DOHH2 (cell line): Measurements from ENCODE around the gene SNAP29.

Experiments used
- H3F3A ChIP-seq: fragments of 200-600 bp; sonication (generic), shearing (Covaris generic); 2 replicates; pipeline ENCODE4 v1.6.0; 2016; ENCODE audit warnings: antibody characterized with exemption, mild to moderate bottlenecking; ENCODE audit not compliant: control insufficient read depth, insufficient read depth
- H3K27ac ChIP-seq: fragments of 200-600 bp; sonication (generic); 2 replicates; pipeline ENCODE4 v1.5.1; 2014; ENCODE audit warnings: low read depth, mild to moderate bottlenecking, low read length, moderate library complexity
- H3K27me3 ChIP-seq: fragments of 200-600 bp; sonication (generic); 2 replicates; pipeline ENCODE4 v1.6.1; 2014; ENCODE audit warnings: mild to moderate bottlenecking, low read length, mixed read lengths; ENCODE audit not compliant: control insufficient read depth
- H3K36me3 ChIP-seq: fragments of 200-600 bp; sonication (generic); 2 replicates; pipeline ENCODE4 v1.6.1; 2014; ENCODE audit warnings: mild to moderate bottlenecking, low read length, moderate library complexity, mixed read lengths; ENCODE audit not compliant: control insufficient read depth
- H3K4me1 ChIP-seq: fragments of 200-600 bp; sonication (generic); 2 replicates; pipeline ENCODE4 v1.6.1; 2014; ENCODE audit warnings: mild to moderate bottlenecking, low read length, mixed read lengths; ENCODE audit not compliant: control insufficient read depth
- H3K4me2 ChIP-seq: fragments of 200-600 bp; sonication (generic); 2 replicates; pipeline ENCODE4 v1.6.0; 2014; ENCODE audit warnings: mild to moderate bottlenecking, low read length, moderate library complexity
- H3K4me3 ChIP-seq: fragments of 200-600 bp; sonication (generic); 2 replicates; pipeline ENCODE4 v1.5.1; 2014; ENCODE audit warnings: mild to moderate bottlenecking, low read length, mixed read lengths
- H3K79me2 ChIP-seq: fragments of 200-600 bp; sonication (generic); 2 replicates; pipeline ENCODE4 v1.6.1; 2014; ENCODE audit warnings: mild to moderate bottlenecking, low read length, mixed read lengths; ENCODE audit not compliant: control insufficient read depth
- H3K9me2 ChIP-seq: fragments of 200-600 bp; sonication (generic); replicated peaks from 2 replicates; pipeline ENCODE4 v1.6.1; 2014; ENCODE audit warnings: mild to moderate bottlenecking, low read length, mixed read lengths; ENCODE audit not compliant: control insufficient read depth
- H3K9me3 ChIP-seq: fragments of 200-600 bp; sonication (generic); 2 replicates; pipeline ENCODE4 v1.6.1; 2014; ENCODE audit warnings: antibody characterized with exemption, low read length, mixed read lengths; ENCODE audit not compliant: control insufficient read depth, insufficient read depth
- H4K20me1 ChIP-seq: fragments of 200-600 bp; sonication (generic); 2 replicates; pipeline ENCODE4 v1.6.0; 2014; ENCODE audit warnings: low read depth, mild to moderate bottlenecking, antibody characterized with exemption, low read length, moderate library complexity; ENCODE audit not compliant: control insufficient read depth, insufficient read depth
- EZH2phosphoT487 ChIP-seq: fragments of 200-600 bp; sonication (generic); IDR thresholded peaks from 2 replicates; pipeline ENCODE4 v1.6.1; 2017; ENCODE audit warnings: borderline replicate concordance, mild to moderate bottlenecking, antibody characterized with exemption, low read length, moderate library complexity, mixed read lengths
- TF ChIP-seq, protein P1 (sequence below): fragments of 200-600 bp; sonication (generic); IDR thresholded peaks from one replicate; pipeline ENCODE4 v1.5.1; 2014; ENCODE audit warnings: antibody characterized with exemption, mild to moderate bottlenecking, low read depth, low read length; ENCODE audit not compliant: poor library complexity, severe bottlenecking

Gene SNAP29

GRCh38 chr22:20904008-20904979 is 45.5 kb downstream of the SNAP29 start:
- Histone ChIP-seq H3K9me2 (no peaks in the 10 kb centered on the region), H3K36me3 (no peaks in the 10 kb centered on the region), H3K27ac (no peak overlapping the region), H4K20me1 (no peaks in the 10 kb centered on the region), H3K9me3 (no peaks in the 10 kb centered on the region), H3K79me2 (no peaks in the 10 kb centered on the region), H3K27me3 (peaks cover 16% of the 10 kb centered on the region), H3K4me1 (no peaks in the 10 kb centered on the region), H3K4me2 (no peak overlapping the region), H3F3A (no peaks in the 10 kb centered on the region), H3K4me3 (no peak overlapping the region)
- TF ChIP-seq, protein P1, sequence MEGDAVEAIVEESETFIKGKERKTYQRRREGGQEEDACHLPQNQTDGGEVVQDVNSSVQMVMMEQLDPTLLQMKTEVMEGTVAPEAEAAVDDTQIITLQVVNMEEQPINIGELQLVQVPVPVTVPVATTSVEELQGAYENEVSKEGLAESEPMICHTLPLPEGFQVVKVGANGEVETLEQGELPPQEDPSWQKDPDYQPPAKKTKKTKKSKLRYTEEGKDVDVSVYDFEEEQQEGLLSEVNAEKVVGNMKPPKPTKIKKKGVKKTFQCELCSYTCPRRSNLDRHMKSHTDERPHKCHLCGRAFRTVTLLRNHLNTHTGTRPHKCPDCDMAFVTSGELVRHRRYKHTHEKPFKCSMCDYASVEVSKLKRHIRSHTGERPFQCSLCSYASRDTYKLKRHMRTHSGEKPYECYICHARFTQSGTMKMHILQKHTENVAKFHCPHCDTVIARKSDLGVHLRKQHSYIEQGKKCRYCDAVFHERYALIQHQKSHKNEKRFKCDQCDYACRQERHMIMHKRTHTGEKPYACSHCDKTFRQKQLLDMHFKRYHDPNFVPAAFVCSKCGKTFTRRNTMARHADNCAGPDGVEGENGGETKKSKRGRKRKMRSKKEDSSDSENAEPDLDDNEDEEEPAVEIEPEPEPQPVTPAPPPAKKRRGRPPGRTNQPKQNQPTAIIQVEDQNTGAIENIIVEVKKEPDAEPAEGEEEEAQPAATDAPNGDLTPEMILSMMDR = no peak
- no peak for TF ChIP-seq EZH2phosphoT487

DNA sequence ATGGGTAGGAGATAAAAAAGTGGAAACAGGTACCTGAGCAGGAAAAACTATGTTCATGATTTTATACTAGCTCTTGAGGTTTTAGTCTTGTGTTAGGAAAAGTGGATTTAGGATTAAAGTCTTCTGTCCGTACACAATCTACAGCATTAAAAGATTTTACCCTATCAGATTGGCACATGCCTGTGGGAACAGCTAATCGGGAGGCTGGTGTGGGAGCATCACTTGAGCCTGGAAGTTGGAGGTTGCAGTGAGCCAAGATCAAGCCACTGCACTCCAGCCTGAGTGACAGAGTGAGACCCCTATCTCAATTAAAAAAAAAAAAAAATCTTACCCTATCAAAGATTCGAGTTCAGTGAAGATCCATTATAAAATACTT is 46.2 kb downstream of the SNAP29 start:
- Histone ChIP-seq H3K27me3 (peaks cover 16% of the 10 kb centered on the region), H3K4me3 (no peak overlapping the region), H3K36me3 (no peaks in the 10 kb centered on the region), H3K4me2 (no peak overlapping the region), H3K27ac (no peak overlapping the region), H3K79me2 (no peaks in the 10 kb centered on the region), H3F3A (no peaks in the 10 kb centered on the region), H3K9me3 (no peaks in the 10 kb centered on the region), H3K9me2 (no peaks in the 10 kb centered on the region), H3K4me1 (no peaks in the 10 kb centered on the region), H4K20me1 (no peaks in the 10 kb centered on the region)
- no peak for TF ChIP-seq EZH2phosphoT487
- TF ChIP-seq, protein P1 = no peak

DNA sequence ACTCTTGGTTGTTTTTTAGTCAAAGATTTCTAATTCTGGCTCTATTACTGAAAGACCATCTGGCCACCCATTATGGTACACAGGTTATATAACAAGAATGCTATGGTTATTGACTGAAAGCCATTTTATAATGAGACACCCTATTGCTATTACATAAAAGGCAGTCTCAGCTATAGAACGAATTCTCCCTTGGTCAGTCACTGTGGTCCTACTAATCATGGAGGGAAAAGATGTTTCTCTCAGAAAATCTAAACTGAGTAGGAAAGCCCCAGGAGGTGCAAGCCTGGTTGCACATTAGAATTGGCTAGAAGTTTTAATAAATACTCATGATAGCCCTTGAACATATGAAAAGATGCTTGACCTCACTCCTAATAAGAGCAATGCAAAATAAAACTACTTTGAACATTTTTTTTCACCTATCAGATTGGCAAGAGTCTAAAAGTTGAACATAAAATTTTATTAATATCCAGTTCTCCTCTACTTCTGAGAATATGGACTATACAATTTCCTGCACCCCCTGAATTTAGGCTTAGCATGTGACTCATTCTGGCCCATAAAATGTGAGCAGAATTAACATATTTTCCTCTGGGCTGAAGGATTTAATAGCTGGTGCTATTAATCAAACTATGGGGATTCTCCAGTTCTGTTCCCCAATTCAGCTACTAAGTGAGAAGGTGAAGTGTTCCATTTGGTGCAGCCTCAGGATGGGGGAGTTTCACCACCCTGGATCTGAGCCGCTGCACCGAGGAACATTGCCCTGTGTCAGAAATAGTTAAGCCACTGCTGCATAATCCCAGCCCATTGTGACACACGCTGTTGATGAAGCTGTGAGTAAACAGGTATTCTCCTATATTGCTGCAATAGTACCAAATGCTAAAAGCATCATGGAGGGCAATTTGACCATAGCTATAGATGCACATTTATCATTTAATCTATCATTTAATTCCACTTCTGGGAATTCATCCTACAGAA is 46.9 kb downstream of the SNAP29 start:
- Histone ChIP-seq H3K9me3 (no peaks in the 10 kb centered on the region), H3K27me3 (peaks cover 16% of the 10 kb centered on the region), H3K4me3 (no peak overlapping the region), H4K20me1 (no peaks in the 10 kb centered on the region), H3K4me2 (no peak overlapping the region), H3F3A (no peaks in the 10 kb centered on the region), H3K27ac (no peak overlapping the region), H3K79me2 (no peaks in the 10 kb centered on the region), H3K36me3 (no peaks in the 10 kb centered on the region), H3K9me2 (no peaks in the 10 kb centered on the region), H3K4me1 (no peaks in the 10 kb centered on the region)
- TF ChIP-seq EZH2phosphoT487 = no peak
- TF ChIP-seq, protein P1 = no peak
